Mammary epithelial cell (primary cell): Measurements from ENCODE around the gene HPCAL1.

Source experiments
- CTCF ChIP-seq, 2 donors: IDR thresholded peaks in 1 of 2; conservative IDR thresholded peaks in 1 of 2; 2 replicates each; pipeline ENCODE4 v1.5.1; 2011 to 2012; ENCODE audit warnings: inconsistent platforms in 2 of 2, low read length in 2 of 2, mild to moderate bottlenecking in 2 of 2, control low read depth in 1 of 2, low read depth in 1 of 2; ENCODE audit not compliant: insufficient read depth in 1 of 2; ENCODE audit errors: extremely low read depth in 1 of 2
- EZH2 ChIP-seq: IDR thresholded peaks from 2 replicates; pipeline ENCODE4 v1.6.1; 2012; ENCODE audit warnings: low read length, inconsistent platforms, borderline replicate concordance

- TF ChIP-seq CTCF (conservative IDR thresholded peaks at IDR 0.05 in 1 of 2, IDR thresholded peaks at IDR 0.05 in 1 of 2; ENCODE audit: extremely low read depth in 1 of 2, insufficient read depth in 1 of 2, low read depth in 1 of 2, low read length in 2 of 2) (no peak), EZH2 (no peak)
Observed at GRCh38 chr2:10321622-10322021, 18.9 kb downstream of the HPCAL1 start.
